Ishikawa (cell line): ENCODE data around the gene SLC35G3.

Experiments
- CEBPB ChIP-seq: IDR thresholded peaks from 2 replicates; pipeline ENCODE4 v1.6.1; 2012
- CREB1 ChIP-seq: IDR thresholded peaks from 2 replicates; pipeline ENCODE4 v1.6.1; 2012; ENCODE audit warnings: low read depth
- EGR1 ChIP-seq: IDR thresholded peaks from 2 replicates; pipeline ENCODE4 v1.6.1; 2012
- MAX ChIP-seq: IDR thresholded peaks from 2 replicates; pipeline ENCODE4 v1.6.1; 2012
- NFIC ChIP-seq: IDR thresholded peaks from 2 replicates; pipeline ENCODE4 v1.6.1; 2012
- RAD21 ChIP-seq: IDR thresholded peaks from 2 replicates; pipeline ENCODE4 v1.6.1; 2012; ENCODE audit warnings: low read depth
- REST ChIP-seq: IDR thresholded peaks from 2 replicates; pipeline ENCODE4 v1.6.1; 2012; ENCODE audit warnings: low read depth, mild to moderate bottlenecking
- TAF1 ChIP-seq: IDR thresholded peaks from 2 replicates; pipeline ENCODE4 v1.6.1; 2012; ENCODE audit warnings: low read depth, mild to moderate bottlenecking
- TCF12 ChIP-seq: IDR thresholded peaks from 2 replicates; pipeline ENCODE4 v1.6.1; 2012; ENCODE audit warnings: low read depth
- TEAD4 ChIP-seq: IDR thresholded peaks from 2 replicates; pipeline ENCODE4 v1.6.1; 2012
- USF1 ChIP-seq: IDR thresholded peaks from 2 replicates; pipeline ENCODE4 v1.6.1; 2012
- YY1 ChIP-seq: IDR thresholded peaks from 2 replicates; pipeline ENCODE4 v1.6.1; 2012; ENCODE audit warnings: low read depth
- ZBTB7A ChIP-seq: IDR thresholded peaks from 2 replicates; pipeline ENCODE4 v1.6.1; 2012; ENCODE audit warnings: low read depth

Gene SLC35G3

GRCh38 chr17:35146214-35146833 is 47.9 kb downstream of the SLC35G3 start:
- TF ChIP-seq TAF1 (no peak), CREB1 (no peak), EGR1 (no peak), RAD21 (no peak), YY1 (no peak), TEAD4 (no peak)

GRCh38 chr17:35144840-35145239 is 49.4 kb downstream of the SLC35G3 start:
- TF ChIP-seq TCF12 (no peak), NFIC (no peak), USF1 (no peak), CREB1 (no peak), REST (no peak), TEAD4 (no peak), ZBTB7A (no peak), TAF1 (no peak), YY1 (no peak), MAX (no peak), CEBPB (no peak)
